Fibroblast of skin of right biceps (primary cell): ENCODE results near the gene TMEM179.

Source experiments
- DNase-seq: peaks from one replicate; pipeline ENCODE4 v3.0.0-alpha.2; 2013

TMEM179 gene

DNA sequence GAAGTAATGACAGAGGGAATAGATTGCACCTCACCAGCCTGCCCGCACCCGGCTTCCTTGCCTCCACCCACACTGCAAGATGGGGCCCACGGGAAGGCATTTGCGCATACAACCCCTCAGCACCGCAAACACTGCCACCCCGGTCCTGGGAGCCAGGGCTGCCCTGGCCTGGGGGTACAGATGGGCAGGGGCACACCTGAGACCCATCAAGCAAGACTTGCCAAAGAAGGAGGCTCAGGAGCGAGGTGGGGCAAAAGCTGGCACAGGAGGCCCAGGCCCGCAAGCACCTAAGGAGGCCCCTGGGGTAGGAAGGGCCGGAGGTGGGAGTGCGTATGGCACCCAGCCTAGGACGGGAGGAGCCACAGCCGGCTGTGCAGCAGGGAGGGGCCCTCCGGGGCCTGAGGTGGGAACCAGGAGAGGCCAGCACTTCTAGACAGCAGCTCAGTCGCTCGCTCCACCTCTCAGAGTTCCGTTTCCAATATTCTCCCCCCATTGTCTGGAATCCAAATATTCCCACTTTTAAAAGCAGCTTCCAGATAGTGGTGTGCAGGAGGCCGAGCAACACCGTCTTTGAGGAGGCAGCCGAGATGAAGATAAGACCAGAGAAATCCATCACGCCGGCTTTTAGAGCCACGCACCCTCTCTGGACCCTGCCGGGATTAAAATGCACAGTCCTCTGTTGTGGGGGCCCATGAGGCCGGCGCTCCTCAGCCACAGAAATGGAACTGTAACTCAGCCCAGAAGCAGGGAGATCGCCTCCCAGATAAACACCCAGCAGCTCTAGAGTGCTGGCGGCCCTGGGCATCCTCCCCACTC lies 37.2 kb downstream of the TMEM179 start:
- no peak for DNase-seq

DNA sequence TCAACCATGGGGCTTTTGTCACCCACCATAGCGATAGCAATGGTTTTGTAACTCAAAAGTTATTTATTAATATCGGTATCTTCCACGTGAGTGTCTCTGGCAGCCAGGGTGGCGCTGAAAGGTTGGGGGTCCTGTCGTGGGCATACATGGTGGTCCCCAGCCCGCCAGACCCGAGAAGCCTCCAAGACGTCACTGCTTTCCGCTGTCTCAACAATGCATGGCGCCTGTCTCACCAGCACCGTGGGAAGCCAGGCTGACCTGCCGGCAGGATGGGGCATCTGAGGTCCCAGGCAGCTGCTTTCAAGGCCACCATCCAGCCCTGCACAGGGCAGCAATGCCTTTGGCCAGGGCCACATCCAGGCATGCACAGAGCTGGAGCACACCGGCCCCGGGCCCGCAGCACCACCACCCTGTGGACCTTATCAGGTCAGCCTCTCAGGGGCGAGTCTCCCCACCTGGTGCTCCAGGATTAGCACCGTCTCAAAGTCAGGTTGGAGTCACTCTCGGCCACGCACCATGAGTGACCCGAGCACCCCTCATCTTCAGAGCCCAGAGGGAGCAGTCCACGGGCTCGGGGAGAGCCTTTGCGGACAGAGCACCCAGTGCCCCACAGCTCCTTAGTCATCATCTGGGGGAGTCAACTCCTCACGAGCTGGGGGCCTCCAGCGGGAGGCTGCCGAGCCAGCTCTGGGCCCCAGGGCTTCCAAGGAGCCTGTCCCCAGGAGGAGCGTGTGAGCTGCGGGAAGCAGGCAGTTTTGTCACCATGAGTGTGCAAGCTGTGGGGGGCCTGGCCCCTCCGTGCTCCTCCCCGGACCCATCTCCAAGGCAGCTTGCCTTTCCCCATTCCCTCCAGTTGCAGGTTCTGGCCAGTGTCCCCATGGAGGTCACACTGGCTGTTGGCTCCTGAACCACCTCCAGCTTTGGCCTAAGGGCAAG lies 39.6 kb downstream of the TMEM179 start:
- no peak for DNase-seq

DNA sequence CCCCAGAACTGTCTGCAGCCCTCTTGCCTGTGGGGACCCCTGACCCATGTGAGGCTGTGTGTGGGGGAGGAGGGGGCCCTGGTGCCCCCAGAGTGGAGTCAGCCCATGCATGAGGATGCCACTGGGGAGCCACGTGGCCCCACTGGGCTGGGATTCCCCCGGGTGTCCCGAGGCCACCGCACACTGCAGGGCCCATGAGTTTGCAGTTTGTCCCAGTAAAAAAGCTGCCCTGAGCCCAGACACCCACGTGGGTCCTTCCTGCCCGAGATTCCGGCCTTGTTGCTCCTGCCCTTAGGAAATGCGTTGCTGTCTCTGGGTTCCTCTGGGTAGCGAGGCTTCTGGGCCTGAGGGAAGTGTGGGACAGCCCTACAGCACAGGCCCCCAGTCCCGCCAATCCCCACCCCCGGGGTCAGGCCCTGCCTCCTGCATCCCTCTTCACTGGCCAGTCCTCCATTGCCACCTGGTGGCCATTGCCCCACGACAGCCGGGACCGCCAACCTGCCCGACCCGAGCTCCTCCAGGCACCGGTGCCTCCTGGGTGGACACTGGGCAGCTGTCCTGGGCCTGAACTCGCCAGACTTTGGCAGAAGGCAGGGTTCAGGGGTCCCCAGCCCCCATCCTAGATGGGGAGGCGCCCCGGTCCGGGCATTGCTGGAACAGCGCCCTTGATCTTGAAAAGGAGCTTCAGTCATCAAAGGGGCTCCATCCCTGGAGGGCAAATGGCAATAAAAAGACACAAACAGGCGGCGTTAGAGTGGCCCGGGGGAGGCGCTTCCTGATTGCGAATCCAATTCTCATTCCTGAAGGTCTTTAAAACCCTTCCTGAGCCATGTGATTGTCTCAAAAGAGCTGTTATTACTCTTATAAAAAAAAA lies 40.6 kb downstream of the TMEM179 start:
- DNase-seq = peak; percentile 36

DNA sequence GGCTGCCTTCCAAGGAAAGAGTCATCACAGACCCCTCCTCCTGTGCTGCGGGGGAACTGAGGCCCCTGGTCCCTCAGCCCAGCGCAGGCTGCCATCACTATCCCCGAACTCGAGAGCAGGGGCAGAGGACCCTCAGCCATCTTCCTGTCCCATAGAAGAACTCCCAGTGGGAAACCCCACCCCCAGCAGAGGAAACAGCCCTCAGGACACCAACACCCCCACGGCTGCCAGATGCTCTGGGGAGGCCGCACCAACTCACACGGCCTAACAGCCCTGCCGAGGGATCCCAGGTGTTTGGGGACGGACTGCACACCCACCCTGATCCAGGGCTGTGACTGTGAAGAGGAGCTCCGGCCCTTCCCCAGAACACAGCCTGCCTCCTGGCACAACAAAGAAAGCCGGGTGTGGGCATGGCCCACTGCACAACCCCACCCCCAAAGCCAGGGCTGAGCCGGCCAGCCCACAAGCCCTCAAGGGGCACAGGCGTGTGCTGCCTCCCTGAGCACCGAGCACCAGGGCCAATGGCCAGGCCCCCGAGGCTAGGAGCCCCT lies 41.3 kb downstream of the TMEM179 start:
- DNase-seq = no peak

DNA sequence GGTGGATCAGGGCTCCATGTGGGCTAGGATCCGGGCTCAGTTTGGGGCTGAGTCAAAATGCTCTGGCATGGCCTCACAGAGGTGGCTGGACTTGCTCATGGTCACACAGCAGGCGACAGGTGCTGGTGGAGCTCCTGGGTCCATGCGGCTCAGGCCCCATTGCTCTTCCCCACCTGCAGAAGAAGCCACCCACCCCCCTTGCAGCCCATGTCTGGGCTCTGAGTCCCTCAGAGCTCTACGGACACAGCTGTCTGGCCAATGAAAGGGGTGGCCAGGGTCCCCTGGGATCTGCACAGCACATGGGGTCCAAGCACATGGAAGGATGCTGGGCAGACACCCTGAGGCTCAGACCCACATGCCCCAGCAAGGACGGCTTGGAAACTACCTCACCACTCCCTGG lies 42.0 kb downstream of the TMEM179 start:
- no peak for DNase-seq

DNA sequence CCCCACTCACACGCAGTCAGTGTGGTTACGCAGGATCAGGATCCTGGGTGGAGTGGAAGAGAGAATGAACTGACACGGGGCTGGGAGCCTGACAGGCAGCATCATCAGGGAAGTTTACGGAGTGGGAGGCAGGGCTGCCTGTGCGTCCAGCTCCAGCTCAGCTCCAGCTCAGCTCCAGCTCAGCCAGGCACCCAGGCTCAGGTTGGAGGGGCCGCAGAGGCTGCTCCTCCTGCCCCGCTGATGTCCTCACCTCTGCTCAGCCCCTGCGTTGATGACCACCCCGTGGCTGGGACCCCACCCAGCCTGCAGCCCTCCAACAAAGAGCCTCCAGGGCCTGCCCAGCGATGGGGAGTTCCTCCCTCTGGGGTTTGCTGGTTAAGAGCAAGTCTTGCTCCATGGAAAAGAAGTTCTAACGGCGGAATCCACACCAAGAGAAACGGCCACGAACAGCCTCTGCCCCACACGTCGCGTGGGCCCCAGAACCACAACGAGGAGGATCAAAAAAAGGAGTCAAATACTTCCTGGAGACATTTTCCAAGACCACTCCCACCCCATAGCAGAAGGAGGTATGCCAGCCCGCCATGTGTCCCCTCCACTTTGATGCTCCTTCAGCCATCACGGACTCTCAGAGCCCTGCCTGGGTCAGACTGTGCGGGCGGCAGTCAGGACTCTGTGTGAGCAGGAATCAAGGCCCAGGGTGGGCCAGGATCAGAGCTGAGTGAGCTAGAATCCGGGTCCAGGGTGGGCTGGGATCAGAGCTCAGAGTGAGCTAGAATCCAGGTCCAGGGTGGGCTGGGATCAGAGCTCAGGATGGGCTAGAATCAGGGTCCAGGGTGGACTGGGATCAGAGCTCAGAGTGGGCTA lies 42.7 kb downstream of the TMEM179 start:
- DNase-seq = no peak

DNA sequence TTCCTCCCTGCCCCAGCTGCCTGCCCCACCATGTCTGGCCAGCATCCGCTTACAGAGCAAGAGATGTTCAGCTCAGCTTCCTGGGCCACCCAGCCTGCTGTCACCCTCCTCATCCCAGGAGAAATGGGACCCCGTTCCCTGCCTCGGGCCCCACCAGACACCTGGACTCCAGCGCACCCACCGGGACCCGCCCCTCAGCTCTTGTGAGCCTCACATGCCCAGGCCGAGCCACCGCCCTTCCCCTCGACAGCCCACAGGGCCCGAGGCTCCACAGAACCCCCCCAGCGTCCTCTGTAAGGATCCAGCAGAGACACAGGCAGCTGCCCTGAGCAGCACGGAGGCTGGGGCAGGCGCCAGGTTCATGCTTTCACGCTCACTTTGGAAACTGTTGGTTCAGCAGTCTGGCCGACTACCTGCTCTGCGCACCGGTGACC lies 43.4 kb downstream of the TMEM179 start:
- DNase-seq = no peak

DNA sequence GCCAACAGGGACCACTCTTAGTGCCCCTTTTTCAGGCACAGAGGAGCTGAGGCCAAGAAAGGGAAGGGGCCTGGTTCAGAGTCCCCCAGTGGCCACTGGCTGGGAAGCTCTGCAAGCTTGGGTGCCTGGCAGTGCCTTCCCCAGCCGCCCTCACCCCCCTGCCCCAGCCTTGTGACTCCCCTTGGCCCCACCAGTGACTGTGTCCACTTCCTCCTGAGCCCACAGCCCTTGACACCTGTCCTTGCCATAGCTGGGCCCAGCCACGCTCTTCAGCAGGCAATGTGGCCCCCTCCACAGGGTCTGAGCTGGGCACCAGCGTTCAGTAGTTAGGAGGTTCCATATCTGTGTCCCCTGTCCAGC lies 44.0 kb downstream of the TMEM179 start:
- no peak for DNase-seq

DNA sequence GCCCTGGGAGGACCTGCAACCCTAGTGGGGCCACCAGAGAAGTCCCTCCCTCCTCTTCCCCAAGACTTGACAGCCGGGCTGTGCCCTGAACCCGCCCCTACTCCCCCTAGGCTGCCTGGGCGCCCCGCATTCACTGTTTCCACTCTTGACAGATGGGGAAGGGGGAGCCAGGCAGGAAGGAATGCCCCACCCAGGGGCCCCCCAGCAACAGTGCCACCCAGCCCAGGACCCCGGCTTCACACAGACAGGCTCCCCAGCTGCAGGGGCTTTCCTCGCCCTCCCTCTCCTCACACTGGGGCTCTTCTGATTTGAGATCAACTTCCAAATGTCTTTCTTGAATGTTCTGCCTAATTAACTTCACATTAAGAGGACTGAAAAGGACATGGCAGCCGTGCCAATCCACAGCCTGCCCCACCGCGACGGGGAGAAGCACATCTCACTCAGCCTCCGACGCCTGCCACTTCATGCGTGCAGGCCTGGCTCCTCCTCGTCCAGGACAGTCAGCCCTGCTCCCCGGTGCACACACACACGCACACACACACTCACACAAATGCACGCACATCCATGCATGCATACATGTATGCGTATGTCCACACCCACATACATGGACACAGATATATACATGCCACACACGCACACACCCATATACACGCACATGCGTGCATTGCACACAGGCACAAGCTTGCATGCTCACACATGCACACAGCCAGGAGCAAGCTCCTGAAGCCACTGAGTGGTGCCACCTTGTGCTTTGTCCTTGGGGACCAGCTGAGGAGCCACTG lies 44.6 kb downstream of the TMEM179 start:
- DNase-seq = no peak

DNA sequence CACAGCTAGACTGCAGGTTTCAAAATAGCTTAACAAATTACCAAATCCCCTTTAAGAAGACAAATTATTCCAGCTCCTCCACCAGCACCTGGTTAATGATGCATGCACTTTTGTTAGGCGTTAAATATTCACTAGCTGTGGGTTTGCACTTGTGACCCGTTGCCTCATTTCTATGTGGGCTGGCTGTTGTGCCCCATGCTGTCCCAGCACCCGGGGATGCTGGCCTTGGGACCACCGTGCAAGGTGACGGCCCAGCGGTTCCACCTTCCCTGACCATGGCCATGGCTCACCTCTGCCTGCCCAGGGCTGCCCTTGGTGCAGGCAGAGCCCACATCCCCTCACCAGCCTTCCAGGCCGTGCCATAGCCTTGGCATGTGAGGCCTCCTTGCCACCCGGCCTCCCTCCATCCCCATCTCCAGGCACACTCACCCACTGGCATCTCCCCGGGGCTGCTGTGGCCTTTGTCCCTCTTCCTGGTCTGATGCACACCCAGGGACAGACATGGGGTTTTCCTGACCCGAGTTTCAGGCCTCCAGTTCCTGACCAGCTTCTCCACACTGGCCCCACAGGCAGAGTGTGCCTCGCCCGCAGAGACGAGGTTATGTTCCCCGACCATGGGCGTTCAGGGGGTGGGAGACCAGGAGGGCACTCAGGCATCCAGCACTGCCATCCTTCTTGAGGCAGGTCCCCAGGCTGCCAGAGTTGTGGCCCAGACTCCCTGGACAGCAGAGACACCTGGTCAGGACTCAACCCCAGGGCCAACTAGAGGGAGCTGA lies 45.4 kb downstream of the TMEM179 start:
- DNase-seq = no peak

DNA sequence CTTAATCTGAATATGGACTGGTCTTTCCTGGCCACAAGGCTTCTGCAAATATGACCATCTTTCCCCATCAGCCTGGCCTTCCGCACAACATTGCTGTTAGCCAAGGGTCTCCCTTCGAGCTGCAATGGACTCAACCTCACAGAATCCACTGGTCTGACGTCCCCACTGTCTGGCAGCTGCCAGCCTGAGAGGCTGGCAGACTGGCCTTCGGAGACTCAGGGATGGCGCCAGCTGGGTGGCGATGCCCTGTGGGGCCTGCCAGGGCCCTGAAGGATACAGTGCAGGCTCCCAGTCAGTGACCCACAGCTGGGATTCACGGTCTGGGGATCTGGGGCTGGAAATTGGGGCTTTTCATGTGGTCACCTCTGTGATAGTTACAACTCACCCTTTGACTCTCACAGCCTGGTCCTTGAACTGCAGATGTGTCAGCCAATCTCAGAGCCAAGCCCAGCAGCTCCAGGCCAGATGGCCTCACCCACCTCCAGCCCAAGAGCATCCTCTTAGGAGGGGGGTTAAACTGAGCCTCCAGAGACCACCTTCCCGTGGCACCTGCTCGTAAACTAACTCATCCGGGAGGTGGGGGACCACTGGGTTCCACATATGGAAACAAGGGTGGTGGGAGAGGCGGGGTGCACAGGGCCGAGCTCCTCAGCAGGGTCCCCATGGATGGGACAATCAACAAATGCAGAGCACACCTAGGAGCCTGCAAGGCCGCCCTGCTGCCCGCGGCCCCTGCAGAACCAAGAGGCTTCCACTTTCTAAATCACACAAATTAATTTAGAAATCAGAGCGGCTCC lies 46.1 kb downstream of the TMEM179 start:
- DNase-seq = no peak

DNA sequence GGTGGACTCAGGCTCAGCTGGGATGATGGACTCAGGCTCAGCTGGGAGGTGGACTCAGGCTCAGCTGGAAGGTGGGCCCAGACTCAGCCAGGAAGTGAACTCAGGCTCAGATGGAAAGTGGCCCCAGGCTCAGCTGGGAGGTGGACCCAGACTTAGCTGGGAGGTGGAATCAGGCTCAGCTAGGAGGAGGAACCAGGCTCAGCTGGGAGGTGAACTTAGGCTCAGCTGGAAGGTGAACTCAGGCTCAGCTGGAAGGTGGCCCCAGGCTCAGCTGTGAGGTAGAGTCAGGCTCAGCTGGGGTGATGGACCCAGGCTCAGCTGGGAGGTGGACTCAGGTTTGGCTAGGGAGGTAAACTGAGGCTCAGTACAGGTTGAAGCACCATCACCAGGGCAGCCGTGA lies 46.8 kb downstream of the TMEM179 start:
- no peak for DNase-seq

DNA sequence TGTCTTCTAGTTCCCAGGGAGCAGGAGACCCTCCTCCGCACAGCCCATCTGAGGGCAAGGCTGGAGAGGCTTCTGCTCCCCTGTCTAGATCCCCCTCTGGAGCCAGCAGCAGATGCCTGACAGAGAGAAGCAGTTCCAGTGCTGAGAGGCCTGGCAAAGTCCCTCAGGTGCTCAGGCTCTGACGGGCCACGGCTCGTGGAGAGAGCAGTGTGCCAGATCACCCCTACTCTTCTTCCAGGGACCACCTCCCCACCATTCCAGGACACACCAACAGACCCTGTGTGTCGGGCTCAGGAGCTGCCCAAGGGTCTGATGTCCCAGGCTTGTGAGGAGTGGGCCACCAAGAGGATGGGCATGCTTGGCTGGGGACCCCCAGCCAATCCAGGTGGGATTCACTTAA lies 47.5 kb downstream of the TMEM179 start:
- no peak for DNase-seq

DNA sequence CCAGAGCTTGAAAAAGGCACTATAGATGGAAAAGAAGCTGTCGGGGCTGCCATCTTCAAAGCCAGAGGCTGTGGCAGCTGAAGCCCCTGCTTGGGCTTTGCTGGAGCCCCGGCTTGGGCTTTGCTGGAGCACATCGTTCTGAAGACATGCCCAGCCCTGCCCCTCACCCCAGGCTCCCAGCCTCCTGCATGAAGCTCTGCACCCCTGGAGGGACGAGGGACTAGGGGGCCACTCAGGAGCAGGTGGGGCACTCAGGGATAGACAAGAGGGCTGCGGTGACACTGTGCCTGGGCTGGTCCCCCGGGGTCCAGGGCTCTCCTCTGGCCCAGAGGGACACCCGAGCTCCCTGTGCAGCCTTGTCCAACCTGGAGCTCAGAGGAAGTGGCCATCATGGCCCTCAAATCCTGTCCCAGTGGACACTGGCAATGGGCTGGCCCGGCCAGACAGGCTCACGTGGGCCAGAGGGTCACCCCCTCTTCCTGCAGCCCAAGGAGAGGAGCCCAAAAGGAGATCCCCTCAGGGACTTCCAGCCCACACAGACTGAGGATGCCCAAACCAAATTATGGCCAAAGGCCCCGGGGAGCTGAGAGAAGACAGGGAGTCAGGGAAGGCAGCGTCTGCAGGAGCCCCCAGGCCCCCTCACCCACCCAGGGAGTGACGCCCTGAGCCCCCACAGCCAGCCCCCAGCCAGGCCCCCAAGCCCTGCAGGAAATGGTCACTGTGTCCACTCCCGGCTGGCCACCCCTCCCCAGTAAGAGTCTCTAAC lies 48.1 kb downstream of the TMEM179 start:
- DNase-seq = no peak

DNA sequence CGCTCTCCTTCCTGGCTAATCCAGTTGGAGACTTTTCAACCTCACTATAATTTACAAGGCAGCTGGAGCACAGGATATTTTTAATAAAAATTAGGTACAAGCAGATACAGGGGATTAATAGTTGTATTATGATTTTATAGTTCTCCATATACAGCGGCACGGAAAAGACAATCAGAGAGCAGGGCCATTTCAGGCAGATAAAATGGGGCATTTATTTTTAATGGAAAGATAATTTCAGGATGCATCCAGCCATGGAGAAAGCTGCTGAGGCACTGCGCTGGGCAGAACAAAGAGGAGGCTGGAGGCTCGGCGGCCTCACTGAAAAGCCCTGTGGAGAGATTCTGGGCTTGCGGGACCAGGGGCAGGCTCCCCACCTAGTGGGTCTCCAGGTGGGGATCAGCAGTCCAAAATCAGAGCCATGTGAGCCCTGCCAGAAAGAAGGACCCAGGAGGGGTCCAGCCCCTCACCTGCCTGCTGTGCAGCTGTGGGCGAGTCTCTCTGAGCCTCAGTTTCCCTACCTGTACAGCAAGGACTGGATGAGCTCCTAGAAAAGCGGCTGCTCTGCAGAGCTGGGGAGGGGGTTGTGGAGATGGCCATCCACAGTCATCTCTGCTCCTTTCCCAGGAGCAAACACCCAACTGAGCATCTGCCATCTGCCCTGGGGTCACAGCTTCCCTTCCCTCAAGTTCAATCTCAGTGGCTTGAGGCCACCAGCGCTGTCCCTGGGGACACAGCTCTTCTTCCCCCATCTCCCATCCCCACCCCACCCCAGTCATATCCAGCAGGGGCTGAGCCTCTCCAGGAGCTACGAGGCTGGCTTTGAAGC lies 48.9 kb downstream of the TMEM179 start:
- no peak for DNase-seq

DNA sequence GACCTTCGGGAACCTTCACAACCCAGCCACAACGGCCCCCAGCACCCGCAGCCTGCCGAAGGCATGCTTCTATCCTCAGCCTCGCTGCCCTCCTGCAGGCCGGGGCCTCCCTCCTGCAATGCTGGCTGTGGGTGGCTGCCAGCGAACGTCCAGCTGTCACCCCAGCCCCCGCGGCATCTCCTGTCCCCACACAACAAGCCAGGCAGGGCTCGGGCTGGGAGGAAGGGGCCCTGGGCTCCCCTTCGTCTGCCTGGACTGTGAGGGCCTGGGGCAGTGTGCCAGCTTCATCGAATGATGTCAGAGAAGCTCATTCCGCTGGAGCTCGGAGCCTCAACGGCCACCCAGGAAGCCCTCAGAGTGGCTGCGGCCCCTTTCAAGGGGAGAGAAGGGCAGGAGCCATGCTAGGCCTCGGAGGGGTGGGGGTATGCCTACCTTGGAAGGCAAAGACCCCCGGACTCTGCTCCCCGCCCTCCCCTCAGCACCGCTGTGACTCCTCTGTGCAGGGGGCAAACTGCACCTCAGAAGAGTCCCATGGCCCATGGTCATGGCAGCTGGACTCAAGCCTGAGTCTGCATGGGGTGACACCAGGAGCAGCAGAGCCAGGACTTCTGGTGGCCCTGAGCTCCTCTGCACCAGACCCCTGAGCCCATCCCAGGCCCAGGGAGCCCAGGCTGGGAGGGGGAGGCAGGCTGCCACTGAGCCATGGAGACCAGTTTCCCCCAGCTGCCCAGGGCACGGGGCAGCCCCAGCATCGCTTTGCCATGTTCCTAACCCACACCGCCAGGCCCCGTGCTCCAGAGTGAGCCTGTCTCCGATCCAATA lies 49.8 kb downstream of the TMEM179 start:
- DNase-seq = no peak
